Renal cortex interstitium (tissue), 11 donors: ENCODE measurements around the gene KYAT1. TPM values are rescaled to one million over a fixed set of nuclear protein-coding genes. Genes with fewer than 3 reads are reported as not detected.
A peak's percentile ranks its signal among the peaks of the same experiment; 100 is the strongest.
"Not testable (repeated sequence)": the region's sequence is repeated elsewhere in the genome, so short reads cannot be mapped to it uniquely, and the experiment has no call there.

Source experiments
- DNase-seq, 11 donors: peaks; one replicate each; pipeline ENCODE4 v3.0.0-alpha.2; 2013; ENCODE audit warnings: low read depth in 9 of 11, low spot score in 4 of 11; ENCODE audit errors: extremely low read depth in 1 of 11
- polyA plus RNA-seq, 3 donors: library from polyadenylated mRNA; unstranded; fragments of 120-200 nt; gene quantifications; one replicate each; pipeline ENCODE4 v1.2.1, GENCODE V29; 2013; ENCODE audit not compliant: insufficient read length in 3 of 3

Gene KYAT1
- polyA plus RNA-seq, 3 donors: 14.5 to 27.9 (median 22.0) TPM

GRCh38 chr9:128892221-128892921 is 10.6 kb upstream of the KYAT1 start:
- DNase-seq: no peak

GRCh38 chr9:128891321-128892220 is 9.8 kb upstream of the KYAT1 start:
- DNase-seq: no peak

- DNase-seq: no peak
Measured at GRCh38 chr9:128887914-128888350, 6.2 kb upstream of the KYAT1 start.

GRCh38 chr9:128887049-128887448 is 5.3 kb upstream of the KYAT1 start:
- no peak for DNase-seq

GRCh38 chr9:128886211-128886891 is 4.6 kb upstream of the KYAT1 start:
- DNase-seq: no peak

- no peak for DNase-seq
Measured at GRCh38 chr9:128885798-128886197, 4.0 kb upstream of the KYAT1 start.

GRCh38 chr9:128885376-128885775 is 3.6 kb upstream of the KYAT1 start:
- DNase-seq: no peak

- no peak for DNase-seq
Measured at GRCh38 chr9:128884164-128884563, 2.4 kb upstream of the KYAT1 start.

- no peak for DNase-seq
Measured at GRCh38 chr9:128882677-128883603, 1.2 kb upstream of the KYAT1 start.

- no peak for DNase-seq
Measured at GRCh38 chr9:128877852-128878251, 3.9 kb downstream of the KYAT1 start.

GRCh38 chr9:128870941-128871265 is 10.8 kb downstream of the KYAT1 start:
- not testable (repeated sequence) for DNase-seq

GRCh38 chr9:128870128-128870940 is 11.4 kb downstream of the KYAT1 start:
- DNase-seq: no peak

- DNase-seq: peak in 1 of 11 donors; percentile 23
Measured at GRCh38 chr9:128863647-128864046, 18.1 kb downstream of the KYAT1 start.

GRCh38 chr9:128862401-128862851 is 19.3 kb downstream of the KYAT1 start:
- no peak for DNase-seq

GRCh38 chr9:128861501-128861900 is 20.2 kb downstream of the KYAT1 start:
- no peak for DNase-seq

GRCh38 chr9:128860937-128861336 is 20.8 kb downstream of the KYAT1 start:
- no peak for DNase-seq

- DNase-seq: not testable (repeated sequence)
Measured at GRCh38 chr9:128858476-128858875, 23.3 kb downstream of the KYAT1 start.

GRCh38 chr9:128854454-128854853 is 27.3 kb downstream of the KYAT1 start:
- DNase-seq: not testable (repeated sequence)
